SK-N-SH treated with all-trans-retinoic acid at 6 μM for 48 hours (cell line): ENCODE data around the gene LSM3.

ENCODE experiments used
- ATAC-seq: fragments of 200-7000 bp; cut with Tn5 transposase; 3 replicates; pipeline ENCODE4 v1.9.1; 2020; ENCODE audit warnings: mild to moderate bottlenecking, moderate library complexity
- ARNTL ChIP-seq: fragments of 450-650 bp; formaldehyde crosslinking; IDR thresholded peaks from 2 replicates; pipeline ENCODE4 v1.5.0; 2020; ENCODE audit warnings: low read depth, mild to moderate bottlenecking, moderate library complexity, borderline replicate concordance
- BACH2 ChIP-seq: fragments of 250-450 bp; sonication (Bioruptor Pico); IDR thresholded peaks from 2 replicates; pipeline ENCODE4 v1.9.0; 2021; ENCODE audit warnings: mild to moderate bottlenecking, borderline replicate concordance
- CSDC2 ChIP-seq: fragments of 250-450 bp; sonication (Bioruptor Pico); IDR thresholded peaks from 2 replicates; pipeline ENCODE4 v1.5.0; 2020; ENCODE audit warnings: mild to moderate bottlenecking, moderate library complexity
- ESRRG ChIP-seq: fragments of 250-450 bp; sonication (Bioruptor Pico); IDR thresholded peaks from 2 replicates; pipeline ENCODE4 v1.6.1; 2021; ENCODE audit warnings: mild to moderate bottlenecking
- GLIS3 ChIP-seq: fragments of 250-450 bp; sonication (Bioruptor Pico); IDR thresholded peaks from 2 replicates; pipeline ENCODE4 v1.5.0; 2020; ENCODE audit warnings: mild to moderate bottlenecking, moderate library complexity
- ISL1 ChIP-seq: fragments of 250-450 bp; sonication (Bioruptor Pico); IDR thresholded peaks from 2 replicates; pipeline ENCODE4 v2.1.2; 2022; ENCODE audit warnings: mild to moderate bottlenecking, moderate library complexity
- OSR1 ChIP-seq: fragments of 250-450 bp; sonication (Bioruptor Pico); IDR thresholded peaks from 2 replicates; pipeline ENCODE4 v1.8.0; 2022; ENCODE audit warnings: moderate library complexity, mild to moderate bottlenecking, inconsistent platforms
- POU6F1 ChIP-seq: fragments of 250-450 bp; sonication (Bioruptor Pico); IDR thresholded peaks from 2 replicates; pipeline ENCODE4 v1.8.0; 2021; ENCODE audit warnings: low read depth, mild to moderate bottlenecking, moderate library complexity, borderline replicate concordance
- PPARA ChIP-seq: fragments of 250-450 bp; sonication (Bioruptor Pico); IDR thresholded peaks from 2 replicates; pipeline ENCODE4 v1.5.0; 2020; ENCODE audit warnings: mild to moderate bottlenecking, borderline replicate concordance
- SNAI2 ChIP-seq: fragments of 250-450 bp; sonication (Bioruptor Pico); IDR thresholded peaks from 2 replicates; pipeline ENCODE4 v1.5.0; 2020; ENCODE audit warnings: mild to moderate bottlenecking, moderate library complexity
- TCF4 ChIP-seq: fragments of 250-450 bp; sonication (Bioruptor Pico); IDR thresholded peaks from 2 replicates; pipeline ENCODE4 v1.8.0; 2021; ENCODE audit warnings: mild to moderate bottlenecking, moderate library complexity, borderline replicate concordance
- TOX ChIP-seq: fragments of 250-450 bp; sonication (Bioruptor Pico); IDR thresholded peaks from 2 replicates; pipeline ENCODE4 v1.8.0; 2021; ENCODE audit warnings: mild to moderate bottlenecking, moderate library complexity, borderline replicate concordance
- ZC3H10 ChIP-seq: fragments of 250-450 bp; sonication (Bioruptor Pico); IDR thresholded peaks from 2 replicates; pipeline ENCODE4 v1.5.1; 2021; ENCODE audit warnings: mild to moderate bottlenecking, moderate library complexity
- ZFP3 ChIP-seq: fragments of 250-450 bp; sonication (Bioruptor Pico); IDR thresholded peaks from 2 replicates; pipeline ENCODE4 v1.5.0; 2020; ENCODE audit warnings: mild to moderate bottlenecking, moderate library complexity
- ZFP30 ChIP-seq: fragments of 450-650 bp; formaldehyde crosslinking; IDR thresholded peaks from 2 replicates; pipeline ENCODE4 v1.5.0; 2022; ENCODE audit warnings: mild to moderate bottlenecking, moderate library complexity
- ZNF565 ChIP-seq: fragments of 450-650 bp; formaldehyde crosslinking; conservative IDR thresholded peaks from 2 replicates; pipeline ENCODE4 v1.5.0; 2020; ENCODE audit warnings: low read depth, mild to moderate bottlenecking, moderate library complexity
- ZNF70 ChIP-seq: fragments of 450-650 bp; formaldehyde crosslinking; IDR thresholded peaks from 2 replicates; pipeline ENCODE4 v1.5.0; 2020; ENCODE audit warnings: mild to moderate bottlenecking, moderate library complexity
- ZNF8 ChIP-seq: fragments of 450-650 bp; formaldehyde crosslinking; IDR thresholded peaks from 2 replicates; pipeline ENCODE4 v1.5.0; 2020; ENCODE audit warnings: mild to moderate bottlenecking, moderate library complexity
- TF ChIP-seq, protein P1 (sequence below): fragments of 250-450 bp; sonication (Bioruptor Pico); IDR thresholded peaks from 2 replicates; pipeline ENCODE4 v1.5.0; 2020; ENCODE audit warnings: mild to moderate bottlenecking, moderate library complexity
- TF ChIP-seq, protein P2 (sequence below): fragments of 250-450 bp; sonication (Bioruptor Pico); IDR thresholded peaks from 2 replicates; pipeline ENCODE4 v1.5.1; 2021; ENCODE audit warnings: mild to moderate bottlenecking, moderate library complexity
- TF ChIP-seq, protein P3 (sequence below): fragments of 250-450 bp; sonication (Bioruptor Pico); IDR thresholded peaks from 2 replicates; pipeline ENCODE4 v1.5.1; 2020; ENCODE audit warnings: low read depth, mild to moderate bottlenecking, moderate library complexity
- TF ChIP-seq, protein P4 (sequence below): fragments of 250-450 bp; sonication (Bioruptor Pico); IDR thresholded peaks from 2 replicates; pipeline ENCODE4 v1.8.0; 2020; ENCODE audit warnings: mild to moderate bottlenecking, moderate library complexity, borderline replicate concordance

Gene LSM3

GRCh38 chr3:14231998-14232501 is 53.4 kb downstream of the LSM3 start:
- TF ChIP-seq ZNF8 (CRISPR knock-in tag): no peak
- TF ChIP-seq, protein P1, sequence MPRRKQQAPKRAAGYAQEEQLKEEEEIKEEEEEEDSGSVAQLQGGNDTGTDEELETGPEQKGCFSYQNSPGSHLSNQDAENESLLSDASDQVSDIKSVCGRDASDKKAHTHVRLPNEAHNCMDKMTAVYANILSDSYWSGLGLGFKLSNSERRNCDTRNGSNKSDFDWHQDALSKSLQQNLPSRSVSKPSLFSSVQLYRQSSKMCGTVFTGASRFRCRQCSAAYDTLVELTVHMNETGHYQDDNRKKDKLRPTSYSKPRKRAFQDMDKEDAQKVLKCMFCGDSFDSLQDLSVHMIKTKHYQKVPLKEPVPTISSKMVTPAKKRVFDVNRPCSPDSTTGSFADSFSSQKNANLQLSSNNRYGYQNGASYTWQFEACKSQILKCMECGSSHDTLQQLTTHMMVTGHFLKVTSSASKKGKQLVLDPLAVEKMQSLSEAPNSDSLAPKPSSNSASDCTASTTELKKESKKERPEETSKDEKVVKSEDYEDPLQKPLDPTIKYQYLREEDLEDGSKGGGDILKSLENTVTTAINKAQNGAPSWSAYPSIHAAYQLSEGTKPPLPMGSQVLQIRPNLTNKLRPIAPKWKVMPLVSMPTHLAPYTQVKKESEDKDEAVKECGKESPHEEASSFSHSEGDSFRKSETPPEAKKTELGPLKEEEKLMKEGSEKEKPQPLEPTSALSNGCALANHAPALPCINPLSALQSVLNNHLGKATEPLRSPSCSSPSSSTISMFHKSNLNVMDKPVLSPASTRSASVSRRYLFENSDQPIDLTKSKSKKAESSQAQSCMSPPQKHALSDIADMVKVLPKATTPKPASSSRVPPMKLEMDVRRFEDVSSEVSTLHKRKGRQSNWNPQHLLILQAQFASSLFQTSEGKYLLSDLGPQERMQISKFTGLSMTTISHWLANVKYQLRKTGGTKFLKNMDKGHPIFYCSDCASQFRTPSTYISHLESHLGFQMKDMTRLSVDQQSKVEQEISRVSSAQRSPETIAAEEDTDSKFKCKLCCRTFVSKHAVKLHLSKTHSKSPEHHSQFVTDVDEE (CRISPR knock-in tag): no peak
- TF ChIP-seq PPARA (CRISPR knock-in tag): no peak
- TF ChIP-seq TOX (CRISPR knock-in tag): no peak
- ATAC-seq: no peak

DNA sequence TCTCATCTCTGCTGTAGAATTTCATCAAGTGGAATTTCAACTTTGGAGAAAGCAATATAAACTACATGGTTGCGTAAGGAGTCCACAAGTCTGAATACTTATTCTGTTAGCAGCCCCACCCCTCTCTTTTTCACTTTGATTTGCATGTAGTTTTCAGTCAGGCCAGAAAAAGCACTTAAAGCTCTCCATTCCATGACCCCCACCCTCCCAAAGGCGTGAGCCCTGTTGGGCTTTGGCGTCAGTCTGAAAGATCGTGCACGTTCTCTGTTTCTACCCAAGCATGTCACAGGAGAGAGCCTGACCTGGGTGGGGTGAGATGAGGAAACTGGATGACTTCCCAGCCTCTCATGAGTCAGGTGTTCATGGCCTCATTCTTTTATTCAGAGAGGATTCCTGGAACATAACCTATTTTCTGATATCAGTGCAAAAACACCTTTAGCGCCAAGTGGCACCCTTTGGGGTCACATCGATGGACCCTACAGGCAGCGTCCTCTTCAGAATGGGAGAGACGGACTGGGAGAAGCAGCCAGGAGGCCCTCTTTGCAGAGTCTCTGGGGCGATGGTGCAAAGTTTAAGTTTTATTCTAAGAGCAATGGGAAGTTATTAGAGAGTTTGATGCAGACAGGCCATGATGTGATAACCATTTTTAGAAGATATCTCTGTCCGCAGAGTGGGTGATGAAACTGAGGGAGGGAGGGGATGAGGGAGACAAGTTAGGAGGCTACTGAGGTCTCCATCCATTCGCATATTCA is 55.8 kb downstream of the LSM3 start:
- no peak for TF ChIP-seq BACH2
- TF ChIP-seq CSDC2: no peak
- no peak for TF ChIP-seq SNAI2 (CRISPR knock-in tag)
- no peak for TF ChIP-seq ISL1 (CRISPR knock-in tag)
- no peak for TF ChIP-seq ZNF70 (CRISPR knock-in tag)
- TF ChIP-seq, protein P2, sequence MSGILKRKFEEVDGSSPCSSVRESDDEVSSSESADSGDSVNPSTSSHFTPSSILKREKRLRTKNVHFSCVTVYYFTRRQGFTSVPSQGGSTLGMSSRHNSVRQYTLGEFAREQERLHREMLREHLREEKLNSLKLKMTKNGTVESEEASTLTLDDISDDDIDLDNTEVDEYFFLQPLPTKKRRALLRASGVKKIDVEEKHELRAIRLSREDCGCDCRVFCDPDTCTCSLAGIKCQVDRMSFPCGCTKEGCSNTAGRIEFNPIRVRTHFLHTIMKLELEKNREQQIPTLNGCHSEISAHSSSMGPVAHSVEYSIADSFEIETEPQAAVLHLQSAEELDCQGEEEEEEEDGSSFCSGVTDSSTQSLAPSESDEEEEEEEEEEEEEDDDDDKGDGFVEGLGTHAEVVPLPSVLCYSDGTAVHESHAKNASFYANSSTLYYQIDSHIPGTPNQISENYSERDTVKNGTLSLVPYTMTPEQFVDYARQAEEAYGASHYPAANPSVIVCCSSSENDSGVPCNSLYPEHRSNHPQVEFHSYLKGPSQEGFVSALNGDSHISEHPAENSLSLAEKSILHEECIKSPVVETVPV (CRISPR knock-in tag): no peak
- TF ChIP-seq ZNF565 (CRISPR knock-in tag): no peak
- TF ChIP-seq, protein P1 (CRISPR knock-in tag): no peak
- no peak for TF ChIP-seq ARNTL
- TF ChIP-seq, protein P3, sequence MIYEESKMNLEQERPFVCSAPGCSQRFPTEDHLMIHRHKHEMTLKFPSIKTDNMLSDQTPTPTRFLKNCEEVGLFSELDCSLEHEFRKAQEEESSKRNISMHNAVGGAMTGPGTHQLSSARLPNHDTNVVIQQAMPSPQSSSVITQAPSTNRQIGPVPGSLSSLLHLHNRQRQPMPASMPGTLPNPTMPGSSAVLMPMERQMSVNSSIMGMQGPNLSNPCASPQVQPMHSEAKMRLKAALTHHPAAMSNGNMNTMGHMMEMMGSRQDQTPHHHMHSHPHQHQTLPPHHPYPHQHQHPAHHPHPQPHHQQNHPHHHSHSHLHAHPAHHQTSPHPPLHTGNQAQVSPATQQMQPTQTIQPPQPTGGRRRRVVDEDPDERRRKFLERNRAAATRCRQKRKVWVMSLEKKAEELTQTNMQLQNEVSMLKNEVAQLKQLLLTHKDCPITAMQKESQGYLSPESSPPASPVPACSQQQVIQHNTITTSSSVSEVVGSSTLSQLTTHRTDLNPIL (CRISPR knock-in tag): no peak
- TF ChIP-seq TCF4 (CRISPR knock-in tag): no peak
- no peak for TF ChIP-seq GLIS3
- no peak for TF ChIP-seq ZC3H10 (CRISPR knock-in tag)
- no peak for TF ChIP-seq POU6F1
- TF ChIP-seq, protein P4, sequence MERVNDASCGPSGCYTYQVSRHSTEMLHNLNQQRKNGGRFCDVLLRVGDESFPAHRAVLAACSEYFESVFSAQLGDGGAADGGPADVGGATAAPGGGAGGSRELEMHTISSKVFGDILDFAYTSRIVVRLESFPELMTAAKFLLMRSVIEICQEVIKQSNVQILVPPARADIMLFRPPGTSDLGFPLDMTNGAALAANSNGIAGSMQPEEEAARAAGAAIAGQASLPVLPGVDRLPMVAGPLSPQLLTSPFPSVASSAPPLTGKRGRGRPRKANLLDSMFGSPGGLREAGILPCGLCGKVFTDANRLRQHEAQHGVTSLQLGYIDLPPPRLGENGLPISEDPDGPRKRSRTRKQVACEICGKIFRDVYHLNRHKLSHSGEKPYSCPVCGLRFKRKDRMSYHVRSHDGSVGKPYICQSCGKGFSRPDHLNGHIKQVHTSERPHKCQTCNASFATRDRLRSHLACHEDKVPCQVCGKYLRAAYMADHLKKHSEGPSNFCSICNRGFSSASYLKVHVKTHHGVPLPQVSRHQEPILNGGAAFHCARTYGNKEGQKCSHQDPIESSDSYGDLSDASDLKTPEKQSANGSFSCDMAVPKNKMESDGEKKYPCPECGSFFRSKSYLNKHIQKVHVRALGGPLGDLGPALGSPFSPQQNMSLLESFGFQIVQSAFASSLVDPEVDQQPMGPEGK (CRISPR knock-in tag): no peak
- no peak for TF ChIP-seq ESRRG
- TF ChIP-seq ZFP30: no peak
- no peak for TF ChIP-seq OSR1 (CRISPR knock-in tag)
- no peak for TF ChIP-seq ZFP3 (CRISPR knock-in tag)
- no peak for ATAC-seq
